Astrocyte (in vitro differentiated cells and primary cell): ENCODE results near the gene RAD51B. TPM values are rescaled to one million over a fixed set of nuclear protein-coding genes. Genes with fewer than 3 reads are reported as not detected.

Source experiments
- DNase-seq: peaks from one replicate; pipeline ENCODE4 v3.0.0-alpha.2; 2010; ENCODE audit warnings: low read depth
- FAIRE-seq: peaks from 2 replicates; lab custom pipeline; 2011; peaks lifted over from hg19 to GRCh38; lab: Jason Lieb, UNC
- H2AFZ ChIP-seq: 2 replicates; pipeline ENCODE4 v1.6.0; 2012; ENCODE audit warnings: low read depth, low read length, inconsistent platforms
- H3K27ac ChIP-seq: 2 replicates; pipeline ENCODE4 v1.5.1; 2011; ENCODE audit warnings: low read depth, low read length, inconsistent platforms
- H3K27me3 ChIP-seq: 2 replicates; pipeline ENCODE4 v1.6.0; 2011; ENCODE audit warnings: low read length, inconsistent platforms; ENCODE audit not compliant: insufficient read depth
- H3K36me3 ChIP-seq: 2 replicates; pipeline ENCODE4 v1.5.1; 2011; ENCODE audit warnings: low read length, inconsistent platforms; ENCODE audit not compliant: insufficient read depth
- H3K4me1 ChIP-seq: 2 replicates; pipeline ENCODE4 v1.5.1; 2011; ENCODE audit warnings: low read length, inconsistent platforms; ENCODE audit not compliant: insufficient read depth
- H3K4me2 ChIP-seq: 2 replicates; pipeline ENCODE4 v1.6.0; 2012; ENCODE audit warnings: low read length, inconsistent platforms
- H3K4me3 ChIP-seq: 2 replicates; pipeline ENCODE4 v1.5.1; 2011; ENCODE audit warnings: low read depth, mild to moderate bottlenecking, low read length, inconsistent platforms; ENCODE audit not compliant: insufficient read depth
- H3K79me2 ChIP-seq: 2 replicates; pipeline ENCODE4 v1.6.0; 2012; ENCODE audit warnings: mild to moderate bottlenecking, low read length, inconsistent platforms; ENCODE audit not compliant: insufficient read depth
- H3K9ac ChIP-seq: 2 replicates; pipeline ENCODE4 v1.6.0; 2012; ENCODE audit warnings: mild to moderate bottlenecking, low read length, inconsistent platforms
- H3K9me3 ChIP-seq: 2 replicates; pipeline ENCODE4 v1.5.1; 2012; ENCODE audit warnings: low read depth, mild to moderate bottlenecking, low read length, inconsistent platforms; ENCODE audit not compliant: insufficient read depth
- H4K20me1 ChIP-seq: 2 replicates; pipeline ENCODE4 v1.6.0; 2012; ENCODE audit warnings: low read length, inconsistent platforms; ENCODE audit not compliant: insufficient read depth
- H3K27ac Mint-ChIP-seq: one replicate; pipeline ENCODE4 v1.8.0; 2021; ENCODE audit warnings: mild to moderate bottlenecking, mixed read lengths; ENCODE audit not compliant: unreplicated experiment
- H3K27me3 Mint-ChIP-seq: one replicate; pipeline ENCODE4 v1.8.0; 2021; ENCODE audit warnings: low read depth, mixed read lengths; ENCODE audit not compliant: unreplicated experiment
- H3K36me3 Mint-ChIP-seq: one replicate; pipeline ENCODE4 v1.8.0; 2021; ENCODE audit warnings: low read depth, mixed read lengths; ENCODE audit not compliant: unreplicated experiment
- H3K4me1 Mint-ChIP-seq: one replicate; pipeline ENCODE4 v1.8.0; 2021; ENCODE audit warnings: low read depth, mixed read lengths; ENCODE audit not compliant: unreplicated experiment
- H3K4me3 Mint-ChIP-seq: one replicate; pipeline ENCODE4 v1.8.0; 2021; ENCODE audit warnings: mild to moderate bottlenecking, moderate library complexity, mixed read lengths; ENCODE audit not compliant: unreplicated experiment
- H3K9me3 Mint-ChIP-seq: one replicate; pipeline ENCODE4 v1.8.0; 2021; ENCODE audit warnings: mild to moderate bottlenecking, mixed read lengths; ENCODE audit not compliant: unreplicated experiment
- CTCF ChIP-seq: IDR thresholded peaks from 2 replicates; pipeline ENCODE4 v1.5.1; 2011; ENCODE audit warnings: low read depth, mild to moderate bottlenecking, inconsistent platforms, low read length, moderate library complexity; ENCODE audit not compliant: insufficient read depth
- EZH2 ChIP-seq: IDR thresholded peaks from 2 replicates; pipeline ENCODE4 v1.6.1; 2012; ENCODE audit warnings: mild to moderate bottlenecking, low read length, inconsistent platforms; ENCODE audit not compliant: insufficient read depth
- total RNA-seq: library from RNA; stranded (reverse); gene quantifications from 2 replicates; pipeline ENCODE4 v1.2.1, GENCODE V29; 2021

The RAD51B gene
- total RNA-seq, 1 donor from 2014 or later = 10.8 TPM

- H3K36me3 ChIP-seq = no peaks in the 10 kb centered on the region
- Mint-ChIP-seq H3K4me1 (peaks cover 39% of the 10 kb centered on the region), H3K27me3 (no peaks in the 10 kb centered on the region), H3K4me3 (no peak overlapping the region), H3K27ac (peak overlapping the region; percentile 58), H3K9me3 (no peaks in the 10 kb centered on the region), H3K36me3 (no peaks in the 10 kb centered on the region)
- no peaks in the 10 kb centered on the region for H4K20me1 ChIP-seq
- H3K4me3 ChIP-seq = peak overlapping the region; percentile 7
- DNase-seq (peak; percentile 87), FAIRE-seq (peak; percentile 37)
- peak overlapping the region; percentile 98 for H3K27ac ChIP-seq
- H3K9me3 ChIP-seq = no peaks in the 10 kb centered on the region
- peak overlapping the region; percentile 82 for H3K9ac ChIP-seq
- H3K4me2 ChIP-seq = peak overlapping the region; percentile 78
- peaks cover 52% of the 10 kb centered on the region for H3K4me1 ChIP-seq
- no peaks in the 10 kb centered on the region for H3K79me2 ChIP-seq
- H3K27me3 ChIP-seq = no peaks in the 10 kb centered on the region
- H2AFZ ChIP-seq = peak overlapping the region; percentile 25
- TF ChIP-seq EZH2 (no peak), CTCF (no peak)
Observed at GRCh38 chr14:68546839-68547238, 727.3 kb downstream of the RAD51B start.

GRCh38 chr14:68547305-68548193 is 728.0 kb downstream of the RAD51B start:
- Histone ChIP-seq H2AFZ (peak overlapping the region; percentile 63), H3K27ac (peak overlapping the region; percentile 98), H3K9ac (peak overlapping the region; percentile 82), H3K4me2 (peak overlapping the region; percentile 78), H3K27me3 (no peaks in the 10 kb centered on the region), H4K20me1 (no peaks in the 10 kb centered on the region), H3K79me2 (no peaks in the 10 kb centered on the region), H3K4me1 (peaks cover 52% of the 10 kb centered on the region), H3K36me3 (no peaks in the 10 kb centered on the region), H3K4me3 (peak overlapping the region; percentile 7), H3K9me3 (no peaks in the 10 kb centered on the region)
- H3K36me3 Mint-ChIP-seq = no peaks in the 10 kb centered on the region
- H3K4me1 Mint-ChIP-seq = peaks cover 39% of the 10 kb centered on the region
- peak overlapping the region; percentile 13 for H3K4me3 Mint-ChIP-seq
- FAIRE-seq = peak; percentile 62
- peak overlapping the region; percentile 6 for H3K27ac Mint-ChIP-seq
- no peaks in the 10 kb centered on the region for H3K9me3 Mint-ChIP-seq
- TF ChIP-seq EZH2 (no peak), CTCF (no peak)
- peak; percentile 89 for DNase-seq
- no peaks in the 10 kb centered on the region for H3K27me3 Mint-ChIP-seq
